Ascending aorta (tissue), 2 donors: Measurements from ENCODE around the gene SEPHS2. TPM values are rescaled to one million over a fixed set of nuclear protein-coding genes. Genes with fewer than 3 reads are reported as not detected.
"Not testable (repeated sequence)": the region's sequence is repeated elsewhere in the genome, so short reads cannot be mapped to it uniquely, and the experiment has no call there.

Source experiments
- DNase-seq, 2 donors: peaks; one replicate each; pipeline ENCODE4 v3.0.0-alpha.2; 2019; ENCODE audit warnings: low spot score in 2 of 2
- H3K27ac ChIP-seq, 2 donors: fragments of 200-600 bp; sonication (generic); one replicate each; pipeline ENCODE4 v1.5.1; 2016 to 2017; ENCODE audit warnings: mild to moderate bottlenecking in 1 of 2
- H3K27me3 ChIP-seq: fragments of 200-600 bp; sonication (generic); one replicate; pipeline ENCODE4 v1.5.1; 2017
- H3K36me3 ChIP-seq, 2 donors: fragments of 200-600 bp; sonication (generic); one replicate each; pipeline ENCODE4 v1.5.1; 2016
- H3K4me1 ChIP-seq, 2 donors: fragments of 200-600 bp; sonication (generic); one replicate each; pipeline ENCODE4 v1.5.1; 2016 to 2017; ENCODE audit warnings: mild to moderate bottlenecking in 1 of 2
- H3K4me3 ChIP-seq, 2 donors: fragments of 200-600 bp; sonication (generic); one replicate each; pipeline ENCODE4 v1.5.1; 2016 to 2017; ENCODE audit warnings: mild to moderate bottlenecking in 1 of 2
- H3K9me3 ChIP-seq, 2 donors: fragments of 200-600 bp; sonication (generic); one replicate each; pipeline ENCODE4 v1.5.1; 2016
- intact Hi-C: fragments of 100-400 bp; cut with DNase I; formaldehyde crosslinking; loops from one replicate; pipeline ENCODE4 v1.15.1; 2023
- total RNA-seq: library from RNA; depleted of rRNA; stranded (reverse); fragments of >200 nt; gene quantifications from one replicate; pipeline ENCODE4 v1.1.0, GENCODE V29; 2016
- TF ChIP-seq, protein P1 (sequence below), 3 experiments: fragments of 200-600 bp in 2 of 3; fragments of 450-650 bp in 1 of 3; sonication (generic) in 2 of 3; IDR thresholded peaks; one replicate each; pipeline ENCODE4 v1.5.1; 2016 to 2019; ENCODE audit warnings: antibody characterized with exemption in 3 of 3, mild to moderate bottlenecking in 1 of 3, moderate library complexity in 1 of 3

SEPHS2 gene
- total RNA-seq, 1 donor from 2014 or later: 22.8 TPM

- no peaks in the 10 kb centered on the region for H3K27me3 ChIP-seq
- intact Hi-C loops: no loop called here
- no peak overlapping the region for H3K27ac ChIP-seq
- no peaks in the 10 kb centered on the region for H3K36me3 ChIP-seq
- peaks cover 0 to 6% of the 10 kb centered on the region in 2 donors for H3K4me1 ChIP-seq
- H3K4me3 ChIP-seq: no peak overlapping the region
- DNase-seq: no peak
- H3K9me3 ChIP-seq: no peaks in the 10 kb centered on the region
- TF ChIP-seq, protein P1, sequence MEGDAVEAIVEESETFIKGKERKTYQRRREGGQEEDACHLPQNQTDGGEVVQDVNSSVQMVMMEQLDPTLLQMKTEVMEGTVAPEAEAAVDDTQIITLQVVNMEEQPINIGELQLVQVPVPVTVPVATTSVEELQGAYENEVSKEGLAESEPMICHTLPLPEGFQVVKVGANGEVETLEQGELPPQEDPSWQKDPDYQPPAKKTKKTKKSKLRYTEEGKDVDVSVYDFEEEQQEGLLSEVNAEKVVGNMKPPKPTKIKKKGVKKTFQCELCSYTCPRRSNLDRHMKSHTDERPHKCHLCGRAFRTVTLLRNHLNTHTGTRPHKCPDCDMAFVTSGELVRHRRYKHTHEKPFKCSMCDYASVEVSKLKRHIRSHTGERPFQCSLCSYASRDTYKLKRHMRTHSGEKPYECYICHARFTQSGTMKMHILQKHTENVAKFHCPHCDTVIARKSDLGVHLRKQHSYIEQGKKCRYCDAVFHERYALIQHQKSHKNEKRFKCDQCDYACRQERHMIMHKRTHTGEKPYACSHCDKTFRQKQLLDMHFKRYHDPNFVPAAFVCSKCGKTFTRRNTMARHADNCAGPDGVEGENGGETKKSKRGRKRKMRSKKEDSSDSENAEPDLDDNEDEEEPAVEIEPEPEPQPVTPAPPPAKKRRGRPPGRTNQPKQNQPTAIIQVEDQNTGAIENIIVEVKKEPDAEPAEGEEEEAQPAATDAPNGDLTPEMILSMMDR (IDR thresholded peaks at IDR 0.05): no peak
Observed at GRCh38 chr16:30473231-30474073, 27.8 kb upstream of the SEPHS2 start.

GRCh38 chr16:30472328-30472942, 26.8 kb upstream of the SEPHS2 start, which contains the start of gene ITGAL:
TSS of gene ITGAL (plus strand) at chr16:30472742. CDS start at chr16:30472838, 96 bp downstream.
- peaks cover 0 to 6% of the 10 kb centered on the region in 2 donors for H3K4me1 ChIP-seq
- H3K27me3 ChIP-seq: no peaks in the 10 kb centered on the region
- H3K4me3 ChIP-seq: no peak within 1 kb of the TSS
- TF ChIP-seq, protein P1 (IDR thresholded peaks at IDR 0.05): no peak
- no peaks in the 10 kb centered on the region for H3K9me3 ChIP-seq
- intact Hi-C loops: no loop called here
- DNase-seq: peak; percentile 38 to 68
- H3K36me3 ChIP-seq: no peaks in the 10 kb centered on the region
- no peak within 1 kb of the TSS for H3K27ac ChIP-seq

DNA sequence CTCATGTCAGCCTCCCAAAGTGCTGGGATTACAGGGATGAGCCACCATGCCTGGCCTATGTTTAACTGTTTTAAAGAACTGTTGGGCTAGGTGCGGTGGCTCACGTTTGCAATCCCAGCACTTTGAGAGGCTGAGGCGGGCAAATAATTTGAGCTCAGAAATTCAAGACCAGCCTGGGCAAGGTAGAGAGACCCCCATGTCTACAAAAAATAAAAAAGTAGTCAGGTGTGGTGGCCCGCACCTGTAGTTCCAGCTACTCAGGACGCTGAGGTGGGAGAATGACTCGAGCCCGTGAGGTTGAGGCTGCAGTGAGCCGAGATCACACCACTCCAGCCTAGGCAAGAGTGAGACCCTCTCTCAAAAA, 24.9 kb upstream of the SEPHS2 start:
- intact Hi-C loops: no loop called here

GRCh38 chr16:30470170-30470512, 24.5 kb upstream of the SEPHS2 start:
- Histone ChIP-seq H3K9me3 (no peaks in the 10 kb centered on the region), H3K4me3 (no peak overlapping the region), H3K36me3 (no peaks in the 10 kb centered on the region), H3K27ac (no peak overlapping the region), H3K27me3 (no peaks in the 10 kb centered on the region), H3K4me1 (peaks cover 0 to 6% of the 10 kb centered on the region in 2 donors)
- TF ChIP-seq, protein P1 (IDR thresholded peaks at IDR 0.05): no peak
- DNase-seq: no peak
- intact Hi-C loops: no loop called here

More for the DNA sequence above, 24.9 kb upstream of the SEPHS2 start:
- Histone ChIP-seq H3K4me1 (peaks cover 0 to 6% of the 10 kb centered on the region in 2 donors), H3K27ac (no peak overlapping the region), H3K4me3 (no peak overlapping the region), H3K9me3 (no peaks in the 10 kb centered on the region), H3K27me3 (no peaks in the 10 kb centered on the region), H3K36me3 (no peaks in the 10 kb centered on the region)
- DNase-seq: no peak
- TF ChIP-seq, protein P1 (IDR thresholded peaks at IDR 0.05): no peak

DNA sequence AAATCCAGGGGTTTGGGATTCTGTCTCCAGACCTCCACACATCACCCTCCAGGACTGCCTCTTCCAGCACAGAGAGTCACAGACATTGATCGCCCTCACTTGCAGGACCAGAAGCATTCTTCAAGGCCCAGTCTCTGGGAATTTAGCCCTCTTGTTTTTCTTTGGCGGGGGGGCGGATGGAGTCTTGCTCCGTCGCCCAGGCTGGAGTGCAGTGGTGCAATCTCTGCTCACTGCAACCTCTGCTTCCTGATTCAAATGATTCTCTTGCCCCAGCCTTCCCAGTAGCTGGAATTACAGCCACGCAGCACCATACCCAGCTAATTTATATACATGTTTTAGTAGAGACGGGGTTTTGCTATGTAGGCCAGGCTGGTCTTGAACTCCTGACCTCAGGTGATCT, 18.4 kb upstream of the SEPHS2 start:
- Histone ChIP-seq H3K4me1 (no peaks in the 10 kb centered on the region), H3K36me3 (no peaks in the 10 kb centered on the region), H3K9me3 (no peaks in the 10 kb centered on the region), H3K27ac (no peak overlapping the region), H3K27me3 (no peaks in the 10 kb centered on the region), H3K4me3 (no peak overlapping the region)
- intact Hi-C loops: no loop called here
- DNase-seq: no peak
- TF ChIP-seq, protein P1 (IDR thresholded peaks at IDR 0.05): no peak

GRCh38 chr16:30461426-30461825, 15.8 kb upstream of the SEPHS2 start:
- H3K9me3 ChIP-seq, H3K36me3 ChIP-seq, H3K27me3 ChIP-seq, H3K4me1 ChIP-seq, H3K27ac ChIP-seq, H3K4me3 ChIP-seq, intact Hi-C loops, DNase-seq: not testable (repeated sequence)
